ENCODE data around the gene ISOC2.

The ISOC2 gene

GRCh38 chr19:55460670-55461258, 678 bp downstream of the ISOC2 start:
- Histone ChIP-seq H3K9ac (ENCODE audit: low read length) (peak overlapping the region; percentile 72), H3K4me3 (ENCODE audit: low read depth in 1 of 2, low read length in 2 of 2) (peak overlapping the region; percentile 67 to 82), H3K9me3 (ENCODE audit: low read length) (no peaks in the 10 kb centered on the region), H3K27me3 (ENCODE audit: control insufficient read depth in 1 of 2, insufficient read depth in 2 of 2, low read length in 2 of 2) (no peaks in the 10 kb centered on the region), H3K4me1 (ENCODE audit: insufficient read depth, low read length) (peaks cover 12% of the 10 kb centered on the region), H3K36me3 (ENCODE audit: insufficient read depth, low read length) (no peaks in the 10 kb centered on the region), H3K27ac (ENCODE audit: low read depth, low read length) (peak overlapping the region; percentile 99)

GRCh38 chr19:55459950-55460657, 1.3 kb downstream of the ISOC2 start:
- H3K27me3 ChIP-seq (ENCODE audit: control insufficient read depth in 1 of 2, insufficient read depth in 2 of 2, low read length in 2 of 2), result no peaks in the 10 kb centered on the region
- peaks cover 12% of the 10 kb centered on the region for H3K4me1 ChIP-seq (ENCODE audit: insufficient read depth, low read length)
- peak overlapping the region; percentile 61 for H3K27ac ChIP-seq (ENCODE audit: low read depth, low read length)
- peaks cover 5% of the 10 kb centered on the region for H3K36me3 ChIP-seq (ENCODE audit: insufficient read depth, low read length)
- peak overlapping the region; percentile 33 for H3K9ac ChIP-seq (ENCODE audit: low read length)
- H3K4me3 ChIP-seq (ENCODE audit: low read depth in 1 of 2, low read length in 2 of 2), result peak overlapping the region; percentile 67 to 82
- H3K9me3 ChIP-seq (ENCODE audit: low read length), result no peaks in the 10 kb centered on the region

GRCh38 chr19:55459551-55459949, 1.9 kb downstream of the ISOC2 start:
- Histone ChIP-seq H3K4me1 (ENCODE audit: insufficient read depth, low read length) (peaks cover 12% of the 10 kb centered on the region), H3K4me3 (ENCODE audit: low read depth in 1 of 2, low read length in 2 of 2) (peak overlapping the region in 1 of 2 donors; percentile 82), H3K36me3 (ENCODE audit: insufficient read depth, low read length) (peaks cover 6% of the 10 kb centered on the region), H3K27ac (ENCODE audit: low read depth, low read length) (peak overlapping the region; percentile 61), H3K27me3 (ENCODE audit: control insufficient read depth in 1 of 2, insufficient read depth in 2 of 2, low read length in 2 of 2) (no peaks in the 10 kb centered on the region), H3K9ac (ENCODE audit: low read length) (no peak overlapping the region), H3K9me3 (ENCODE audit: low read length) (no peaks in the 10 kb centered on the region)

GRCh38 chr19:55457683-55458457, 3.6 kb downstream of the ISOC2 start:
- H3K27me3 ChIP-seq (ENCODE audit: control insufficient read depth in 1 of 2, insufficient read depth in 2 of 2, low read length in 2 of 2), result peaks cover 0 to 2% of the 10 kb centered on the region in 2 donors
- H3K36me3 ChIP-seq (ENCODE audit: insufficient read depth, low read length), result peaks cover 10% of the 10 kb centered on the region
- no peak overlapping the region for H3K9ac ChIP-seq (ENCODE audit: low read length)
- peaks cover 12% of the 10 kb centered on the region for H3K4me1 ChIP-seq (ENCODE audit: insufficient read depth, low read length)
- no peak overlapping the region for H3K27ac ChIP-seq (ENCODE audit: low read depth, low read length)
- no peak overlapping the region for H3K4me3 ChIP-seq (ENCODE audit: low read depth in 1 of 2, low read length in 2 of 2)
- no peaks in the 10 kb centered on the region for H3K9me3 ChIP-seq (ENCODE audit: low read length)

GRCh38 chr19:55456347-55456746, 5.1 kb downstream of the ISOC2 start:
- H3K9ac ChIP-seq (ENCODE audit: low read length), result no peak overlapping the region

GRCh38 chr19:55455576-55456235, 5.7 kb downstream of the ISOC2 start:
- Histone ChIP-seq H3K27me3 (ENCODE audit: control insufficient read depth in 1 of 2, insufficient read depth in 2 of 2, low read length in 2 of 2) (peaks cover 11 to 19% of the 10 kb centered on the region in 2 donors), H3K9me3 (ENCODE audit: low read length) (no peaks in the 10 kb centered on the region), H3K36me3 (ENCODE audit: insufficient read depth, low read length) (peaks cover 10% of the 10 kb centered on the region), H3K27ac (ENCODE audit: low read depth, low read length) (no peak overlapping the region), H3K4me1 (ENCODE audit: insufficient read depth, low read length) (peaks cover 18% of the 10 kb centered on the region), H3K9ac (ENCODE audit: low read length) (no peak overlapping the region), H3K4me3 (ENCODE audit: low read depth in 1 of 2, low read length in 2 of 2) (no peak overlapping the region)

More at GRCh38 chr19:55456347-55456746, 5.1 kb downstream of the ISOC2 start:
- Histone ChIP-seq H3K27ac (ENCODE audit: low read depth, low read length) (no peak overlapping the region), H3K36me3 (ENCODE audit: insufficient read depth, low read length) (peaks cover 10% of the 10 kb centered on the region), H3K4me1 (ENCODE audit: insufficient read depth, low read length) (peaks cover 18% of the 10 kb centered on the region), H3K9me3 (ENCODE audit: low read length) (no peaks in the 10 kb centered on the region), H3K4me3 (ENCODE audit: low read depth in 1 of 2, low read length in 2 of 2) (no peak overlapping the region), H3K27me3 (ENCODE audit: control insufficient read depth in 1 of 2, insufficient read depth in 2 of 2, low read length in 2 of 2) (peaks cover 10 to 16% of the 10 kb centered on the region in 2 donors)

- H3K4me3 ChIP-seq (ENCODE audit: low read depth in 1 of 2, low read length in 2 of 2), result no peak overlapping the region
- peaks cover 11% of the 10 kb centered on the region for H3K4me1 ChIP-seq (ENCODE audit: insufficient read depth, low read length)
- H3K27me3 ChIP-seq (ENCODE audit: control insufficient read depth in 1 of 2, insufficient read depth in 2 of 2, low read length in 2 of 2), result peaks cover 19 to 28% of the 10 kb centered on the region in 2 donors
- H3K9ac ChIP-seq (ENCODE audit: low read length), result no peak overlapping the region
- H3K9me3 ChIP-seq (ENCODE audit: low read length), result no peaks in the 10 kb centered on the region
- peaks cover 10% of the 10 kb centered on the region for H3K36me3 ChIP-seq (ENCODE audit: insufficient read depth, low read length)
- H3K27ac ChIP-seq (ENCODE audit: low read depth, low read length), result no peak overlapping the region
These were observed 6.6 kb downstream of the ISOC2 start for GRCh38 chr19:55454787-55455243.

GRCh38 chr19:55453511-55454260, 7.8 kb downstream of the ISOC2 start:
- peaks cover 10% of the 10 kb centered on the region for H3K36me3 ChIP-seq (ENCODE audit: insufficient read depth, low read length)
- peaks cover 30 to 40% of the 10 kb centered on the region in 2 donors for H3K27me3 ChIP-seq (ENCODE audit: control insufficient read depth in 1 of 2, insufficient read depth in 2 of 2, low read length in 2 of 2)
- no peaks in the 10 kb centered on the region for H3K9me3 ChIP-seq (ENCODE audit: low read length)
- H3K4me1 ChIP-seq (ENCODE audit: insufficient read depth, low read length), result peaks cover 6% of the 10 kb centered on the region
- H3K27ac ChIP-seq (ENCODE audit: low read depth, low read length), result no peak overlapping the region
- H3K9ac ChIP-seq (ENCODE audit: low read length), result no peak overlapping the region
- H3K4me3 ChIP-seq (ENCODE audit: low read depth in 1 of 2, low read length in 2 of 2), result no peak overlapping the region

- Histone ChIP-seq H3K4me3 (ENCODE audit: low read depth in 1 of 2, low read length in 2 of 2) (no peak overlapping the region), H3K27me3 (ENCODE audit: control insufficient read depth in 1 of 2, insufficient read depth in 2 of 2, low read length in 2 of 2) (peaks cover 37 to 40% of the 10 kb centered on the region in 2 donors), H3K27ac (ENCODE audit: low read depth, low read length) (no peak overlapping the region), H3K9ac (ENCODE audit: low read length) (no peak overlapping the region), H3K4me1 (ENCODE audit: insufficient read depth, low read length) (peaks cover 6% of the 10 kb centered on the region), H3K9me3 (ENCODE audit: low read length) (no peaks in the 10 kb centered on the region), H3K36me3 (ENCODE audit: insufficient read depth, low read length) (peaks cover 10% of the 10 kb centered on the region)
These were observed 8.6 kb downstream of the ISOC2 start for GRCh38 chr19:55452749-55453346.

- H3K36me3 ChIP-seq (ENCODE audit: insufficient read depth, low read length), result peaks cover 10% of the 10 kb centered on the region
- H3K4me3 ChIP-seq (ENCODE audit: low read depth in 1 of 2, low read length in 2 of 2), result no peak overlapping the region
- no peak overlapping the region for H3K9ac ChIP-seq (ENCODE audit: low read length)
- no peaks in the 10 kb centered on the region for H3K9me3 ChIP-seq (ENCODE audit: low read length)
- H3K27ac ChIP-seq (ENCODE audit: low read depth, low read length), result no peak overlapping the region
- H3K4me1 ChIP-seq (ENCODE audit: insufficient read depth, low read length), result peaks cover 6% of the 10 kb centered on the region
- peaks cover 37 to 45% of the 10 kb centered on the region in 2 donors for H3K27me3 ChIP-seq (ENCODE audit: control insufficient read depth in 1 of 2, insufficient read depth in 2 of 2, low read length in 2 of 2)
These were observed 9.3 kb downstream of the ISOC2 start for GRCh38 chr19:55451965-55452748.
